GM04504 (cell line): Measurements from ENCODE around the gene ACVR1B.

Experiments used
- DNase-seq: peaks from one replicate; pipeline ENCODE4 v3.0.0-alpha.2; 2012; ENCODE audit warnings: low read depth

The ACVR1B gene

GRCh38 chr12:51951199-51951842 lies at the start of gene ACVR1B:
TSS of gene ACVR1B (plus strand) at chr12:51951699. CDS start at chr12:51951744, 45 bp downstream.
- peak; percentile 71 for DNase-seq

GRCh38 chr12:51901881-51902280 lies 49.6 kb upstream of the ACVR1B start:
- DNase-seq = no peak

GRCh38 chr12:51904951-51905470 lies 46.5 kb upstream of the ACVR1B start:
- DNase-seq = peak; percentile 79

GRCh38 chr12:51905471-51906429 lies 45.7 kb upstream of the ACVR1B start:
- DNase-seq = peak; percentile 56

- DNase-seq = no peak
Measured at GRCh38 chr12:51906430-51907082, 44.9 kb upstream of the ACVR1B start.

GRCh38 chr12:51907083-51907855 lies 44.2 kb upstream of the ACVR1B start, which contains the start of gene ACVRL1:
TSS of gene ACVRL1 (plus strand) at chr12:51907504. CDS start at chr12:51912475, 4,971 bp downstream.
- no peak for DNase-seq

GRCh38 chr12:51907856-51908425 lies 43.6 kb upstream of the ACVR1B start:
- DNase-seq = no peak

- DNase-seq = no peak
Measured at GRCh38 chr12:51908876-51909592, 42.5 kb upstream of the ACVR1B start.

- no peak for DNase-seq
Measured at GRCh38 chr12:51910168-51910567, 41.3 kb upstream of the ACVR1B start.

- DNase-seq = no peak
Measured at GRCh38 chr12:51910691-51911090, 40.8 kb upstream of the ACVR1B start.

- DNase-seq = no peak
Measured at GRCh38 chr12:51911307-51911706, 40.2 kb upstream of the ACVR1B start.

- DNase-seq = no peak
Measured at GRCh38 chr12:51911788-51912711, 39.4 kb upstream of the ACVR1B start.

- no peak for DNase-seq
Measured at GRCh38 chr12:51913071-51914033, 38.1 kb upstream of the ACVR1B start.

- no peak for DNase-seq
Measured at GRCh38 chr12:51914034-51914923, 37.2 kb upstream of the ACVR1B start.

GRCh38 chr12:51915003-51915625 lies 36.4 kb upstream of the ACVR1B start:
- DNase-seq = no peak

- DNase-seq = no peak
Measured at GRCh38 chr12:51915951-51916350, 35.5 kb upstream of the ACVR1B start.
